Osteoblast (primary cell): ENCODE results near the gene TRPC4. TPM values are rescaled to one million over a fixed set of nuclear protein-coding genes. Genes with fewer than 3 reads are reported as not detected.
A peak's percentile ranks its signal among the peaks of the same experiment; 100 is the strongest.

Experiments used
- DNase-seq: peaks from one replicate; pipeline ENCODE4 v3.0.0; 2011; ENCODE audit warnings: low spot score, mixed read lengths; ENCODE audit not compliant: insufficient read length; ENCODE audit errors: missing footprints
- H2AFZ ChIP-seq: 2 replicates; pipeline ENCODE4 v1.6.0; 2011; ENCODE audit warnings: mild to moderate bottlenecking, low read length
- H3K27ac ChIP-seq: 2 replicates; pipeline ENCODE4 v1.5.1; 2011; ENCODE audit warnings: mild to moderate bottlenecking, low read depth, low read length, moderate library complexity
- H3K27me3 ChIP-seq: 2 replicates; pipeline ENCODE4 v1.6.0; 2012; ENCODE audit warnings: mild to moderate bottlenecking, control low read depth, inconsistent platforms, low read length, moderate library complexity; ENCODE audit not compliant: insufficient read depth
- H3K36me3 ChIP-seq: 2 replicates; pipeline ENCODE4 v1.5.1; 2011; ENCODE audit warnings: mild to moderate bottlenecking, low read length, control low read depth, moderate library complexity; ENCODE audit not compliant: insufficient read depth
- H3K4me1 ChIP-seq: 2 replicates; pipeline ENCODE4 v1.5.1; 2011; ENCODE audit warnings: mild to moderate bottlenecking, low read length, control low read depth, moderate library complexity; ENCODE audit not compliant: insufficient read depth
- H3K4me2 ChIP-seq: 2 replicates; pipeline ENCODE4 v1.6.0; 2011; ENCODE audit warnings: mild to moderate bottlenecking, low read length; ENCODE audit not compliant: insufficient read depth
- H3K4me3 ChIP-seq: fragments of 200-600 bp; sonication (generic); 3 replicates; pipeline ENCODE4 v1.5.1; 2012; ENCODE audit warnings: mild to moderate bottlenecking, low read length, inconsistent platforms; ENCODE audit not compliant: insufficient read depth
- H3K79me2 ChIP-seq: 2 replicates; pipeline ENCODE4 v1.6.0; 2012; ENCODE audit warnings: mild to moderate bottlenecking, low read length, control low read depth, inconsistent platforms; ENCODE audit not compliant: insufficient read depth
- H3K9me3 ChIP-seq: 2 replicates; pipeline ENCODE4 v1.5.1; 2011; ENCODE audit warnings: low read depth, low read length, control low read depth
- H4K20me1 ChIP-seq: 2 replicates; pipeline ENCODE4 v1.6.0; 2012; ENCODE audit warnings: mild to moderate bottlenecking, low read length, control low read depth; ENCODE audit not compliant: insufficient read depth
- total RNA-seq: library from RNA; depleted of rRNA; stranded (reverse); fragments of >200 nt; gene quantifications from 2 replicates; pipeline ENCODE4 v1.2.3, GENCODE V29; 2012
- TF ChIP-seq, protein P1 (sequence below): IDR thresholded peaks from 2 replicates; pipeline ENCODE4 v1.5.1; 2011; ENCODE audit warnings: mild to moderate bottlenecking, low read depth, low read length, moderate library complexity; ENCODE audit errors: extremely low read depth

TRPC4 gene
- total RNA-seq, 1 donor: 9.8 TPM

- no peak overlapping the region for H3K4me3 ChIP-seq
- peak overlapping the region; percentile 94 for H3K27ac ChIP-seq
Observed at GRCh38 chr13:37701972-37702371, 167.6 kb downstream of the TRPC4 start.

DNA sequence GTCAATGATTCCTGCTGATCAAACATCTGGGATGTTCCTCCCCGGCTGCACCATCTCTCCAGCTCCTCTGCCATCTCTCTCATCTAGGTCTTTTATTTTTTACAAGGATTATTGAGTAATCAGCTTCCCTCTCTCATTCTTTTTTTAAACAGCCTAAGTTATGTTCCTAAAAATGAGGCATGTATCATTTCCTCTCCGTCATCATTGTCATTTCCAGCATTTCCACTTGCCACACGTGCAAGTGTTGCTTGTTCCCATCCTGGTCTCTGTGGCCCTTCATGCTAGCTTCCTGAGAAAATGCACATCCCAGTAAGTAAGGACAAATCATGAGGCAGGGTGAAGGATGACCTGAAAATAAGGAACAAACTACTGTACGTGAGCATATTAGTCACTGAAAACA is 168.3 kb downstream of the TRPC4 start:
- Histone ChIP-seq H3K9me3 (no peaks in the 10 kb centered on the region), H3K27me3 (no peaks in the 10 kb centered on the region), H3K4me2 (peak overlapping the region; percentile 51), H3K4me1 (peaks cover 28% of the 10 kb centered on the region), H3K36me3 (no peaks in the 10 kb centered on the region), H3K4me3 (no peak overlapping the region), H3K79me2 (peaks cover 22% of the 10 kb centered on the region), H2AFZ (no peak overlapping the region), H3K27ac (peak overlapping the region; percentile 94), H4K20me1 (no peaks in the 10 kb centered on the region)
- no peak for DNase-seq
- TF ChIP-seq, protein P1, sequence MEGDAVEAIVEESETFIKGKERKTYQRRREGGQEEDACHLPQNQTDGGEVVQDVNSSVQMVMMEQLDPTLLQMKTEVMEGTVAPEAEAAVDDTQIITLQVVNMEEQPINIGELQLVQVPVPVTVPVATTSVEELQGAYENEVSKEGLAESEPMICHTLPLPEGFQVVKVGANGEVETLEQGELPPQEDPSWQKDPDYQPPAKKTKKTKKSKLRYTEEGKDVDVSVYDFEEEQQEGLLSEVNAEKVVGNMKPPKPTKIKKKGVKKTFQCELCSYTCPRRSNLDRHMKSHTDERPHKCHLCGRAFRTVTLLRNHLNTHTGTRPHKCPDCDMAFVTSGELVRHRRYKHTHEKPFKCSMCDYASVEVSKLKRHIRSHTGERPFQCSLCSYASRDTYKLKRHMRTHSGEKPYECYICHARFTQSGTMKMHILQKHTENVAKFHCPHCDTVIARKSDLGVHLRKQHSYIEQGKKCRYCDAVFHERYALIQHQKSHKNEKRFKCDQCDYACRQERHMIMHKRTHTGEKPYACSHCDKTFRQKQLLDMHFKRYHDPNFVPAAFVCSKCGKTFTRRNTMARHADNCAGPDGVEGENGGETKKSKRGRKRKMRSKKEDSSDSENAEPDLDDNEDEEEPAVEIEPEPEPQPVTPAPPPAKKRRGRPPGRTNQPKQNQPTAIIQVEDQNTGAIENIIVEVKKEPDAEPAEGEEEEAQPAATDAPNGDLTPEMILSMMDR: no peak

More at GRCh38 chr13:37701972-37702371, 167.6 kb downstream of the TRPC4 start:
- Histone ChIP-seq H4K20me1 (no peaks in the 10 kb centered on the region), H3K4me2 (peak overlapping the region; percentile 51), H3K27me3 (no peaks in the 10 kb centered on the region), H3K36me3 (no peaks in the 10 kb centered on the region), H3K4me1 (peaks cover 28% of the 10 kb centered on the region), H3K79me2 (peaks cover 22% of the 10 kb centered on the region), H3K9me3 (no peaks in the 10 kb centered on the region), H2AFZ (no peak overlapping the region)
- TF ChIP-seq, protein P1: no peak
- DNase-seq: peak; percentile 88

GRCh38 chr13:37700887-37701286 is 168.7 kb downstream of the TRPC4 start:
- Histone ChIP-seq H3K27me3 (no peaks in the 10 kb centered on the region), H3K9me3 (no peaks in the 10 kb centered on the region), H4K20me1 (no peaks in the 10 kb centered on the region), H3K4me2 (peak overlapping the region; percentile 51), H2AFZ (no peak overlapping the region), H3K4me3 (no peak overlapping the region), H3K4me1 (peaks cover 28% of the 10 kb centered on the region), H3K79me2 (peaks cover 19% of the 10 kb centered on the region), H3K27ac (peak overlapping the region; percentile 94), H3K36me3 (no peaks in the 10 kb centered on the region)
- TF ChIP-seq, protein P1: no peak
- DNase-seq: no peak

DNA sequence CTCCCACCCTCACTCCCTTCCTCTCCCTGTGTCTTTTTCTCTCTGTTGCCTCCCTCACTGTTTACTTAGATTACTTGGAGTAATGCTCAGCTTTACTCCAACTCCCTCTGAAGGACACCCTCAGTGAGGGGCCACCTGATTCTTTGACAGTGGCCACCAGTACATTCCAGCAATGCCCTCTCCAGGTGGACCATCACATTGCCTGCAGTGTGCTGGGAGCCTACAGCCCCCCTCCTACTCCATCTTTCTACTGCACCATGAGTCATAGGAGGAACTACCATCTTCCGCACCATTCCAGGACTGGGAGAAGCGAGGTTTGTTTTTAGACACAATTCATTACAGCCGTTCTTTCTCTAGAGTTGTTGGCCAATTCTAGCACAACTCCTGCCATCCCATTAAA is 174.4 kb downstream of the TRPC4 start:
- Histone ChIP-seq H3K27me3 (no peaks in the 10 kb centered on the region), H3K27ac (no peak overlapping the region), H4K20me1 (no peaks in the 10 kb centered on the region), H3K36me3 (peaks cover 14% of the 10 kb centered on the region), H3K9me3 (no peaks in the 10 kb centered on the region), H3K79me2 (peaks cover 20% of the 10 kb centered on the region), H3K4me3 (no peak overlapping the region), H3K4me2 (no peak overlapping the region), H3K4me1 (peaks cover 5% of the 10 kb centered on the region), H2AFZ (no peak overlapping the region)
- TF ChIP-seq, protein P1: no peak
- DNase-seq: no peak
